ENCODE data around the gene IER5. TPM values are rescaled to one million over a fixed set of nuclear protein-coding genes. Genes with fewer than 3 reads are reported as not detected.
A peak's percentile ranks its signal among the peaks of the same experiment; 100 is the strongest.

IER5 gene
- total RNA-seq, 1 experiment from 2014 or later: 18.0 TPM

DNA sequence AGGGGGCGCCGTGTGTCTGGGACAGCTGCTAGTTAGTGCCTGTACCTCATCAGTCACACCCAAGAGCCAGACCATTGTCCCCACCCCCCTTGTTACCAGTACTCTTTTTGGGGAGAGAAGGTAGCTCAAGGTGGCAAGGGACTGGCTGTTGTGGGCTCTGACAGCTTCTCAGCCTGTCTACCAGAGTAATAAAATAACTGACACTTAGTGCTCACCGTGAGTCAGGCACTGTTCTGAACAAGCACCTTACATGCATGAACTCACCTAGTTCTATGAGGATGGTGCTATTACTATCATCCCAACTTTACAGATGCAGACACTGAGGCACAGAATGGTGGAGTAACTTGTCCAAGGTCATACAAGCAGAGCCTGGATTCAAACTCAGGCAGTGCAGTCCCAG lies 34.7 kb downstream of the IER5 start:
- DNase-seq: no peak
- no peak overlapping the region for H3K4me3 ChIP-seq (ENCODE audit: insufficient read depth, low read depth, low read length)
- no peaks in the 10 kb centered on the region for H3K36me3 ChIP-seq (replicated peaks; ENCODE audit: control insufficient read depth, insufficient read depth, low read length)
- no peaks in the 10 kb centered on the region for H3K27me3 ChIP-seq (ENCODE audit: control insufficient read depth, insufficient read depth, low read length)

DNA sequence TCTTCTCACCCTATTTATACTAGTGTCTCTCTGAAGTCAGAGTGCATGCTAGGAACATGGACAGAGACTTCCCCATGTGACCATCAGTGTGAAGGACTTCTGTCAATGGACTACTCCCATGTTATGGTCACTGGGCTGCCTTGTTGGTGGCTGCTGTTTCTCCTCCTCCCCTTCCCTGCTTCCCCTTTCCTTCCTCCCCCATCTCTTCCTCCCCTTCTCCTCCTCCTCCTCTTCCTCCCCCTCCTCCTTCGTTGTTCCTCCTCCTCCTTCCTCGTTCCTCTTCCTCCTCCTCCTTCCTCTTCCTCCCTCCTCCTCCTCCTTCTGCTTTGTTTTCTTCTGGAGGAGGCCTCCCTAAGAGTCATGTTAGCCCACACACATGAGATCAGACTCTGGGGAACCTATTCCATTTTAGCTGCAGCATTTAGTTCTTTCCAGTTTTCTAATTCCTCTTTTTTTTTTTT lies 35.8 kb downstream of the IER5 start:
- H3K36me3 ChIP-seq (replicated peaks; ENCODE audit: control insufficient read depth, insufficient read depth, low read length): no peaks in the 10 kb centered on the region
- no peak overlapping the region for H3K4me3 ChIP-seq (ENCODE audit: insufficient read depth, low read depth, low read length)
- no peaks in the 10 kb centered on the region; the same call in 1 of the 2 replicates for H3K27me3 ChIP-seq (ENCODE audit: control insufficient read depth, insufficient read depth, low read length)
- DNase-seq: no peak

DNA sequence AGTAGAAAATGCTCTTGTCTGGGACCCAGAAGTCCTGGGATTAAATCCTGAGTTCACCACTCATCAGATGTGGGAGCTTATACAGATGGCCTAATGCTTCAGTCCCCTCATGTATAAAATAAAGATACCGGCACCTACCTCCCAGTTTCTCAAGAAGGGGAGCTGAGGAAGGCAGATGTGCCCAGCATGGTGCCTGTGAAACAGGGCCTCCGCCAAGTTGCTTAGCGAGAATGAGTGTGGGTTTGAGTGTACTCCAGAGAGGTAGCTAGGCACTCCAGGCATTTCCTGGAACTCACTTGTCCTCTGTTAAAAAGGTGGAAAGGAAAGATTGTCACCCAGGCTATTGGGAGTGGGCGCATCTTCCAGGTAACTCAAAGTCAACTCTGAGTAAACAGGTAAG lies 37.8 kb downstream of the IER5 start:
- no peak overlapping the region for H3K4me3 ChIP-seq (ENCODE audit: insufficient read depth, low read depth, low read length)
- H3K27me3 ChIP-seq (ENCODE audit: control insufficient read depth, insufficient read depth, low read length): peaks cover 2% of the 10 kb centered on the region
- no peaks in the 10 kb centered on the region for H3K36me3 ChIP-seq (replicated peaks; ENCODE audit: control insufficient read depth, insufficient read depth, low read length)
- no peak for DNase-seq

DNA sequence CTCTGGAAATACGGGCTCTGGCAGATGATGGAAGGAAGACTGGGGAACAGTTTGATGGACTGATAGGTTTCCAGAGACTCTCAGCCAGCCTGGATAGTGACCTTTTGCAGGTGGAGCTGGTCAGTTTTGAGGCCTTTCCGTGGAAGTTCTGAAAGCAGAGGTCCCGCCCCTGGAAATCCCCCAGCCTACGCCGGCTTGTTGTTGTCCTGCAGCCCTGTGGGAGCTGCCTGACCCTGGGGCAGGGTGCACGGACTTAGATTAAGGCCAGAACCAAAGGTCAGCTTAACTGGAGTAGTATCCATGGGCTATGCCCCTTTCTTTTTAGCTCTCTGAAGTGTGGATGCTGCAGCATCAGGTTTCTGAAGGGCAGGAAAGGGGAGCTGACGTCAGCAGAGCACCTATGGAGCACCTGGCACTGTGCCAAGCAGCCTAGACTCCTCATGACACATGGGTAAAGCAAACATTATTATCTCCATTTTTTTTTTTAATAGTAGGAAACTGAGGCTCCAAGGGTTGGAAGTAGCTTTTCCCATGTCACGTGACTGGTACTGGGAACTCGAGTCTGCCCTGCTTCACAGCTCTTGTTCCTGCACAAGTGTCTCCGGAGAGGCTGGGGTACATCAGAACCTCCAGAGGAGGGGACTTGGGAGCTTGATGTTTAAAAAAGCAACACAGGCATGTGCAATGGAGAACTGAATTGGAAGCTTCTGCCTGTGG lies 38.5 kb downstream of the IER5 start:
- H3K27me3 ChIP-seq (ENCODE audit: control insufficient read depth, insufficient read depth, low read length): peaks cover 2% of the 10 kb centered on the region
- H3K4me3 ChIP-seq (ENCODE audit: insufficient read depth, low read depth, low read length): no peak overlapping the region
- H3K36me3 ChIP-seq (replicated peaks; ENCODE audit: control insufficient read depth, insufficient read depth, low read length): no peaks in the 10 kb centered on the region
- peak; percentile 52 for DNase-seq

DNA sequence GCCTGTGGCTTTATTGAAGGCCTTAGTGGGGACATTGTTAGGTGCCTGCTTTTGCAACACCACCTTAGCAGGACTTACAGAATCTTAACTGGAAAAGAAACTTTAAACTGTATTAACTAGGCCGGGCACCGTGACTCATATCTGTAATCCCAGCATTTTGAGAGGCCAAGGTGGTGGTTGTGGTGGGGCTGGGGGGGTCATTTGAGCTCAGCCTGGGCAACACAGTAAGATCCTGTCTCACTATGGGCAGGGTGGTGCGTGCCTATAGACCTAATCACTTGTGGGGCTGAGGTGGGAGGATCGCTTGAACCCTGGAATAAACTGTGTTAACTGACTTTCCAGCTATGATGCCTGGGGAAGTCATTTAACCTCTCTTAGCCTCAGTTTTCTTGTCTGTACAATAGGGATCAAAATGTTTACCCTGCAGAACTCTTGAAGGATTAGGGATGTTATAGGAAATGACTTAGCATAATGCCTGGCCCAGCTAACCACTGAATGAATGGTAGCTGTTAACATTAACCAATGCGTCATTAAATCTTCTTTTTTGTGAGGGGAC lies 39.5 kb downstream of the IER5 start:
- H3K27me3 ChIP-seq (ENCODE audit: control insufficient read depth, insufficient read depth, low read length): peaks cover 2% of the 10 kb centered on the region

DNA sequence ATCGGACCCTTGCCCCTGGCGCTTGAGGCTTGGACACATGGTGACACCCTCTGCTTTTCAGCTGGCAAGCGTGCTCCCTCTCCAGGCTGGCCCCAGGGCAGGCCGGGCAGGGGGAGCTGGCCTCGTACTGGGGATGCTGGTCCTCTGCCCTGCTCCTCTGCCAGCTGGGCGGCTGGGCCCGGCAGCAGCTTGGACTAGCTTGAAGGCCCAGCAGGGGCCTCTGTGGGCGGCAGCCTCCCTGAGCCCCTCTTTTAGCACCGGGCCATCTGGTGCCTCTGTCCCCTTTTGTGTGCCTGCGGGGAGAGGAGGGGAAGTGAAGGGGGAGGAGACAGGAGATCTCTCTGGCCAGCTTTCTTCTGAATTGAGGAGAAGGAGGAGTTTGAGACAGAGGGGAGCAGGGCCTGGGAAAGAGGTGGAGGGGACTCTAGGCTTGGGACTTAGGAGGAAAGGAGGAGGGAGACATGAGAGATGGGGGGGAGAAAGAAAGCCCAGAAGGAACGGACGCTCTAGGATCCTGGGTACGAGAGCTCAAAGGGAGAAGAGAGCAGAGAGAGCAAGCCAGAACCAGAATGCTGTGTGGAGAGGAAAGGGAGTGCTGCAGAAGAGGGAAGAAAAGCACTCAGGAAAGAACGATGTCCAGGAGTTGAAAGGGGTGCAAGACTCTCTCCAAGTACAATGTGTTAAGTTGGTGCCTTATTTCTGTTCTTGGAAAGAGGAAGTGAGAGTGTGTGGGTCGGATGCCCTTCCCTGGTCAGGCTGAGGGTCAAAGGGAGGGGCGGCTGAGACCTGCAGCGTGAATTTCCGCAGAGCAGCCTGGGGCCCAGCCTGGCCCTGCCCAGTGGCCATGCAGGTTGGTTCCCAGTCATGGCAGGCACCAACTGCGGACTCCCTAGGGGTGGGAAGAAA lies 40.3 kb downstream of the IER5 start:
- Histone ChIP-seq H3K27me3 (ENCODE audit: control insufficient read depth, insufficient read depth, low read length) (peaks cover 2% of the 10 kb centered on the region), H3K36me3 (replicated peaks; ENCODE audit: control insufficient read depth, insufficient read depth, low read length) (no peaks in the 10 kb centered on the region), H3K4me3 (ENCODE audit: insufficient read depth, low read depth, low read length) (no peak overlapping the region)
- DNase-seq: peak; percentile 87

More for the DNA sequence above, 39.5 kb downstream of the IER5 start:
- Histone ChIP-seq H3K36me3 (replicated peaks; ENCODE audit: control insufficient read depth, insufficient read depth, low read length) (no peaks in the 10 kb centered on the region), H3K4me3 (ENCODE audit: insufficient read depth, low read depth, low read length) (no peak overlapping the region)
- no peak for DNase-seq

DNA sequence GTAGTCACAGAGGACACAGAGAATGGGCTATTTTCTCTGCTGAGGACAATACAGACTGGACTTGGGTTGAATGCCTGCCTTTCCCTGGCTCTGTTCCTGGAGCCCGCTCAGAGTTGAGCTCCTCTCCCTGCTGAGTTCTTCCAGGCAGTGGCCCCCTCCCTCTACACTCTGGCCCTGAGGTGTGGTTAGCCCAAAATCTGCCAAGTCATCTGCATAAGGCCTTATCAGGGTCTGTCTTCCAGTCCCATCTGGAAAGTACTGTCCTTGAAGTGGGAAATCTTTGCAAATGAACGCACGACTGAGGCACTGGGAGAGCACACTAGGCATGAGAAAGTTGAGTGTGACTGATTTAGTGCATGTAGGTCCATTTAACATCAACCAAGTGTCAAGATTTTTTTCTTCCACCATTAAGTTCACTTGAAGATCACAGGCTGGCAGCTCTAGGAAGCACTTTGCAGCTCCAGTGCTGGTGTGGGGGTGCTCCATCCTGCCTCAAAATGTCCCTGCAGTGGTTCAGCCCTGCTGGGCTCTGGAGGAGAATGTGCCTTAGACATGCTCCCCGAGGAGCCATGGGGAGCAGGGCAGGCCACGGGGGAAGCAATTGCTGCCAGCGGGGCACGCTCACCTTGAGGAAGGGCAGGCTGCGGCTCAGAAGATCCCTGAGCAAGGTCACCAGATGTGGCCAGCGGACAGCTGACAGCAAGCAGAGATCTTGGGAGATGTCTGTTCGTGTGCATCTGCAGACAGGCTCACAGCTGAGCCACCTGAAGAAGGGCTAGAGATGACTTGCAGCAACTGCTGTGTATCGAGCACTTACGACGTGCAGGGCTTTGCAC lies 41.5 kb downstream of the IER5 start:
- Histone ChIP-seq H3K36me3 (replicated peaks; ENCODE audit: control insufficient read depth, insufficient read depth, low read length) (no peaks in the 10 kb centered on the region), H3K4me3 (ENCODE audit: insufficient read depth, low read depth, low read length) (no peak overlapping the region), H3K27me3 (ENCODE audit: control insufficient read depth, insufficient read depth, low read length) (peaks cover 2% of the 10 kb centered on the region)
- peak; percentile 51 for DNase-seq

DNA sequence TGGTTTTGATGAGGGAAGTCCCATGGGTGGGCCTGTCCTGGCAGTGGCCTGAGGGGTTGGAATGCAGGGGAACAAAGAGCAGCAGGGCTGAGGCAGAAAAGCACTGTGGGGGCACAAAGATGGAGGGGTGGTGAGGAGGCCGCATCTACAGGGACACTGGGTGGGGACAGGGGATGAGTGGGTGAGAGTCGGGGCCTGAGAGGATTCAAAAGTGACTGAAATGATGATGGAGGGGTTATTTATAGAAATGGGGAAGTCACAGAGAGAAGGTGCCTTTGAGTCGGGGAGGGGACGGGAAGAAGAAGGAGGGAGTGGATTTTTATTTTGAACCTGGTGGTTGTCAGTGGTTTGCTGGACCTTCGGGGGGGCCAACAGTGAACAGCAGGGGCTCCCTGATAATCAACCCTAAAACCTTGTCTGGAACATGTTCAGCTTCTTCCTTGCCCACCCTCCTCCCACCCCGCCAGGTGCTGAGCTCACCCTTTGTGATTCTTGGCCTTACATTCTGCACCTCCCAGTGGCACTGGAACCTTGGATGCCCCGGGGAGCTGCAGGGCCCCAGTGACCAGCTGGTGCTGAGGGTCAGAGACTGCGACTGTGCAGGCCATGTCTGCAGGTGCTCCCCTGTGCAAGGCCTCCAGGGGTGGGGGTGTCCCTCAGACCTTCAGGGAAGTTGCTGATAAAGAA lies 42.9 kb downstream of the IER5 start:
- Histone ChIP-seq H3K27me3 (ENCODE audit: control insufficient read depth, insufficient read depth, low read length) (peaks cover 2% of the 10 kb centered on the region), H3K36me3 (replicated peaks; ENCODE audit: control insufficient read depth, insufficient read depth, low read length) (no peaks in the 10 kb centered on the region), H3K4me3 (ENCODE audit: insufficient read depth, low read depth, low read length) (no peak overlapping the region)
- DNase-seq: no peak

DNA sequence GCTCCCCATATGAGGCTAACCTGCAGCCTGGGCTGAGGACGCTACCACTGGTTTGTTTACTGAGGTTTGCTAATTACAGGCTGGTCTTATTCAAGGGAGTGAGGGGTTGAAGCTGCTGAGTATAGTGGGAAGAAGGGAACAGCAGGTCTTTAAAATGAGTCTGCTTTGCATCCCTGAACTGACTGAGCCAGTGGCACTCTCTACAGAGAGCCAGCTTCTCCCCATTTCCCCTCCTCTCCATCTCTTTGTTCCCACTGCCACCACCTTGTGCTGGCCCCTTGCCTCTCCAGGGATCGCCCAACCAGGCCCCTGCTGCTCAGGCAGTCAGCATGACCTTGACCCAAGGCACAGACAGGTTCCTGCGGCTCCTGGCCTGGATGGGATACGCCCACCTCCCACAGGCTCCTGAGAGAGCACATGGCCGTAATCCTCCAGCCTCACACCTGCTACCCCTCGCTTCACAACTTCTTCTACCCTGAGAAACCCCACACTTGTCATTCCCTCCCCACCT lies 45.0 kb downstream of the IER5 start:
- peak; percentile 71 for DNase-seq
- peaks cover 2% of the 10 kb centered on the region for H3K27me3 ChIP-seq (ENCODE audit: control insufficient read depth, insufficient read depth, low read length)
- no peak overlapping the region for H3K4me3 ChIP-seq (ENCODE audit: insufficient read depth, low read depth, low read length)
- no peaks in the 10 kb centered on the region for H3K36me3 ChIP-seq (replicated peaks; ENCODE audit: control insufficient read depth, insufficient read depth, low read length)

DNA sequence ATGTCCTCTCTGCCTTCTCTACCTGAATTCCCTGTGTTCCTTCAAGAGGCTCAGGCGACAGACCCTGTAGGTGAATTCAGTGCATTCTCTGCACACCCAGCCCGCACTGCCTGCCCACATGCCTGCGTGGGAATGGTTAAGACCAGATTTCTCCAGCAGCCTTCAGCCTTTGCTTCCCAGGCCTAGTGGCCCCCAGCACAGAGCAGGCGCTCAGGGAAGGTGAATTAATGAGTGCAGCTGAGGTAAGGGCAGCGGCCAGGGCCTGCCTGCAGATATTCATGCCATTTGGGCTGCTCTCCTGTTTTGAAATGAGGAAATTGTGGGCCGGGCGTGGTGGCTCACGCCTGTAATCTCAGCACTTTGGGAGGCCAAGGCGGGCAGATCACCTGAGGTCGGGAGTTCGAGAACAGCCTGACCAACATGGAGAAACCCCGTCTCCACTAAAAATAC lies 45.5 kb downstream of the IER5 start:
- no peak for DNase-seq
- H3K36me3 ChIP-seq (replicated peaks; ENCODE audit: control insufficient read depth, insufficient read depth, low read length): no peaks in the 10 kb centered on the region
- no peak overlapping the region for H3K4me3 ChIP-seq (ENCODE audit: insufficient read depth, low read depth, low read length)
- peaks cover 2% of the 10 kb centered on the region for H3K27me3 ChIP-seq (ENCODE audit: control insufficient read depth, insufficient read depth, low read length)

DNA sequence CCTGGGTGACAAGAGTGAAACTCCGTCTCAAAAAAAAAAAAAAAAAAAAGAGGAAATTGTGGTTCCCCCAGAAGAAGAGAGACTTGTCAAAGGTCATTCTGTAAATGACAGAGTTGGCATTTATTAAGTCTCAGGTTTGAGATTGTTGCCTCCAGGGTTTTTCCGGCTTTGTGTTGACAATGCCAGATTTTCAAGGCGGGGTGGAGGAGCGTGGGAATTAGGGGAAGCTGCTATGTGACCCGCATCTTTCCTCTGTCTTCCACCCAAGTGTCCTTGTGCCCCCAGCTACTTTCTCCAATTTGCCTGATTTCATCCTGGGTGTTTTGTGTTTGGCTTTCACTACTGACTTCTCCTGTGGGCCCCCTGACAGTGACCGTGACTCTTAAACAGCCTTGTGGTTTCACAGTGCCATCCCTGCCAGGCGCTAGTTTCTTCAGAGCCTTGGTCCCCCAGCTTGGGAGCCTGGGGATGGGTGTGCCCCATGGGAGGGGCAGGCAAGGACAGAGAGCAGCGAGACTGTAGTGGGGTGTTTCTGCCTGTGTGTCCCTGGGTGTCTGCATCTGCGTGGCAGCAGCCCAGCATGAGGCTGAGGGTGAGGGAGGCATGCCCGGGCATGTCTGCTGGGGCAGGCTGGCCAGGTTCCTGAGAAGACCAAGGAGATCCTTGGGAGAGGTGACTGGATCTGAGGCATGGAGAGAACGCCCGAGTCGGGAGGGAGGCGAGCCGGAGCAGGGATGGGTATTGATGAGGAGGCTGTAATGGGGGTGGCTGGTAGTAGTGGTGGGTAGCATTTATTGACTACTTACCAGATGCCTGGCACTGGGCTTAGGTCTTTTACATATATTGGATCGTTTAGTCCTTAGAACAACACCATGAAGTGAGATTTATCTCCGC lies 46.3 kb downstream of the IER5 start:
- H3K27me3 ChIP-seq (ENCODE audit: control insufficient read depth, insufficient read depth, low read length): peaks cover 2% of the 10 kb centered on the region; the same call in 1 of the 2 replicates
- no peak overlapping the region for H3K4me3 ChIP-seq (ENCODE audit: insufficient read depth, low read depth, low read length)
- no peaks in the 10 kb centered on the region for H3K36me3 ChIP-seq (replicated peaks; ENCODE audit: control insufficient read depth, insufficient read depth, low read length)
- DNase-seq: peak; percentile 35

DNA sequence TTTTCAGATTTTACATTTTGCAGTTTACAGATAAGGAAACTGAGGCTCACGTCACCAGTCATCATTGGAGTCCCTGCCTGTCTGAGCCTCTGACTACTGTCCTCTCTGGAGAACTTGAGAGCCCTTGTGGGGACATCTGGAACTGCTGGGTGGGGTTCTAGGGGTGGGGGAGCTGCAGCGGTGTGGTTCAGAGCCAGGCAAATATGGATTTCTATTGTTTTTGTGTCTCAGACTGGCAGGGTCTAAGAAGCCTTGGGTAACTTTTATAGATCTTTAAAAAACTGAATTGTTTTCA lies 46.9 kb downstream of the IER5 start:
- no peaks in the 10 kb centered on the region for H3K36me3 ChIP-seq (replicated peaks; ENCODE audit: control insufficient read depth, insufficient read depth, low read length)
- no peak overlapping the region for H3K4me3 ChIP-seq (ENCODE audit: insufficient read depth, low read depth, low read length)
- peak; percentile 75 for DNase-seq
- H3K27me3 ChIP-seq (ENCODE audit: control insufficient read depth, insufficient read depth, low read length): no peaks in the 10 kb centered on the region; the same call in 1 of the 2 replicates
